GM12892 (cell line): ENCODE measurements around the gene NOC3L.

Source experiments
- POLR2A ChIP-seq: IDR thresholded peaks from 2 replicates; pipeline ENCODE4 v1.6.1; 2011; ENCODE audit warnings: low read depth, low read length, control low read depth
- POLR2AphosphoS5 ChIP-seq: IDR thresholded peaks from 2 replicates; pipeline ENCODE4 v1.6.1; 2011; ENCODE audit warnings: low read depth, low read length, control low read depth
- TAF1 ChIP-seq: IDR thresholded peaks from 2 replicates; pipeline ENCODE4 v1.6.1; 2011; ENCODE audit warnings: low read depth, mild to moderate bottlenecking, control low read depth, low read length, borderline replicate concordance

- no peak for TF ChIP-seq POLR2AphosphoS5
- no peak for TF ChIP-seq POLR2A
- TF ChIP-seq TAF1, result no peak
Measured at GRCh38 chr10:94349327-94349726, 13.4 kb downstream of the NOC3L start.
